T-cell (primary cell): Measurements from ENCODE around the gene POTEM. TPM values are rescaled to one million over a fixed set of nuclear protein-coding genes. Genes with fewer than 3 reads are reported as not detected.
"Not testable (repeated sequence)": the region's sequence is repeated elsewhere in the genome, so short reads cannot be mapped to it uniquely, and the experiment has no call there.

Experiments
- ATAC-seq, 4 experiments: fragments of 200-7000 bp in 3 of 4; fragments of 150-1000 bp in 1 of 4; cut with Tn5 transposase; replicated peaks in 1 of 4; 1 replicate in 3 of 4; 2 replicates in 1 of 4; pipeline ENCODE4 v1.10.0; 2021; ENCODE audit warnings: moderate library complexity in 3 of 4, mild to moderate bottlenecking in 2 of 4, moderate number of reproducible peaks in 1 of 4
- CTCF ChIA-PET, 2 donors: fragments of 300-600 bp; sonication (Branson Sonifier 250); formaldehyde crosslinking; loops; one replicate each; lab custom pipeline; 2022; ENCODE audit warnings: antibody characterized with exemption in 2 of 2; lab: Charles Lee
- POLR2A ChIA-PET, 2 donors: fragments of 300-600 bp; sonication (Branson Sonifier 250); formaldehyde crosslinking; loops; one replicate each; lab custom pipeline; 2022; ENCODE audit warnings: antibody characterized with exemption in 2 of 2; lab: Charles Lee
- DNase-seq, 35 experiments: peaks; one replicate each; pipeline versions ENCODE4 v3.0.0 to v3.0.0-alpha.2; 2013 to 2023
- H3K27ac ChIP-seq: one replicate; pipeline ENCODE4 v1.5.1; 2013; ENCODE audit warnings: low read length
- H3K27me3 ChIP-seq, 2 experiments: replicated peaks in 1 of 2; 1 replicate in 1 of 2; 2 replicates in 1 of 2; pipeline versions ENCODE4 v1.6.1 to v1.7.0; 2013; ENCODE audit warnings: low read length in 1 of 2, mixed read lengths in 1 of 2; ENCODE audit not compliant: control insufficient read depth in 2 of 2, insufficient read depth in 2 of 2; ENCODE audit errors: extremely low read depth in 1 of 2
- H3K36me3 ChIP-seq, 2 donors: 1 replicate in 1 of 2; 2 replicates in 1 of 2; pipeline versions ENCODE4 v1.6.1 to v1.7.0; 2013; ENCODE audit warnings: low read length in 1 of 2; ENCODE audit not compliant: control insufficient read depth in 2 of 2, insufficient read depth in 1 of 2; ENCODE audit errors: extremely low read depth in 1 of 2
- H3K4me1 ChIP-seq, 2 experiments: 1 replicate in 1 of 2; 2 replicates in 1 of 2; pipeline versions ENCODE4 v1.6.1 to v1.7.0; 2013; ENCODE audit warnings: low read length in 2 of 2, mixed read lengths in 1 of 2; ENCODE audit not compliant: insufficient read depth in 2 of 2, control insufficient read depth in 1 of 2; ENCODE audit errors: extremely low read depth in 1 of 2
- H3K4me3 ChIP-seq, 2 donors: 1 replicate in 1 of 2; 2 replicates in 1 of 2; pipeline versions ENCODE4 v1.5.1 to v1.7.0; 2013; ENCODE audit warnings: mild to moderate bottlenecking in 2 of 2, low read length in 1 of 2, moderate library complexity in 1 of 2; ENCODE audit not compliant: control insufficient read depth in 1 of 2; ENCODE audit errors: extremely low read depth in 1 of 2
- H3K9me3 ChIP-seq: 2 replicates; pipeline ENCODE4 v1.7.0; 2013
- H3K27ac Mint-ChIP-seq, 2 donors: one replicate each; pipeline ENCODE4 v1.8.0; 2020 to 2021; ENCODE audit warnings: mild to moderate bottlenecking in 2 of 2, mixed read lengths in 2 of 2
- H3K27me3 Mint-ChIP-seq, 2 donors: one replicate each; pipeline ENCODE4 v1.8.0; 2021 to 2022; ENCODE audit warnings: mixed read lengths in 2 of 2
- H3K36me3 Mint-ChIP-seq: one replicate; pipeline ENCODE4 v1.8.0; 2021; ENCODE audit warnings: mixed read lengths
- H3K4me1 Mint-ChIP-seq, 3 donors: one replicate each; pipeline ENCODE4 v1.8.0; 2020 to 2022; ENCODE audit warnings: mixed read lengths in 3 of 3, mild to moderate bottlenecking in 1 of 3
- H3K4me3 Mint-ChIP-seq, 3 donors: one replicate each; pipeline ENCODE4 v1.8.0; 2020 to 2022; ENCODE audit warnings: mild to moderate bottlenecking in 3 of 3, mixed read lengths in 3 of 3, moderate library complexity in 3 of 3
- H3K9me3 Mint-ChIP-seq, 3 donors: one replicate each; pipeline ENCODE4 v1.8.0; 2020 to 2022; ENCODE audit warnings: mixed read lengths in 3 of 3
- WGBS: methylation state at CpG from one replicate; pipeline ENCODE4 v1.1.5; 2013; ENCODE audit warnings: missing lambda C conversion rate; ENCODE audit not compliant: insufficient coverage; 5-methylcytosine and 5-hydroxymethylcytosine counted together
- total RNA-seq, 35 experiments: library from RNA in 6 of 35; stranded (reverse) in 6 of 35; fragments of 120-200 nt in 1 of 35; gene quantifications; one replicate each; pipeline versions ENCODE4 v1.2.1 to v1.2.4 and lab custom pipeline; 2013 to 2026

POTEM gene
- total RNA-seq, 5 donors from 2014 or later (not counting 1 experiment from before 2014, with no cell fraction given) = not detected

DNA sequence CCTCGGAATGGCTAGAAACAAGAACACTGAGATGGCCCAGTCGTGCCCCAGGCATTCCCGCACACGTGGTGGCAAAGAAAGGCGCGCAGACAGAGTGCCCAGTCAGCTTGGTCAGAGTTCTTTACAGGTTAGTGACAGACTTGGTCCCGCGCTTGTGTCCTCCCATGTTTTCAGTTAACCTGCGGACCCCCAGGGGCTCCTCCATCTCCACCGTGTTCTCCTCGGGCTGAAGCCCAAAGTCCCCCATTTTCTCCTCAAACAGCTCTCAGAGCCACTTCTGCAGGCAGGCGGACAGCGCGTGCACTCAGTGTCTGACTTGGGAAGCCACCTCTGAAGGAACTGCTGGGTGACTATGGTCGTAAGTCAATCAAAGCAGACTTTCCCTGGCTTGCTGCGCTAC is 60.7 kb downstream of the POTEM start:
- no CpG with 5 or more reads among the region's 16 CpGs for WGBS
- H3K4me1 Mint-ChIP-seq, H3K36me3 Mint-ChIP-seq: not testable (repeated sequence)

DNA sequence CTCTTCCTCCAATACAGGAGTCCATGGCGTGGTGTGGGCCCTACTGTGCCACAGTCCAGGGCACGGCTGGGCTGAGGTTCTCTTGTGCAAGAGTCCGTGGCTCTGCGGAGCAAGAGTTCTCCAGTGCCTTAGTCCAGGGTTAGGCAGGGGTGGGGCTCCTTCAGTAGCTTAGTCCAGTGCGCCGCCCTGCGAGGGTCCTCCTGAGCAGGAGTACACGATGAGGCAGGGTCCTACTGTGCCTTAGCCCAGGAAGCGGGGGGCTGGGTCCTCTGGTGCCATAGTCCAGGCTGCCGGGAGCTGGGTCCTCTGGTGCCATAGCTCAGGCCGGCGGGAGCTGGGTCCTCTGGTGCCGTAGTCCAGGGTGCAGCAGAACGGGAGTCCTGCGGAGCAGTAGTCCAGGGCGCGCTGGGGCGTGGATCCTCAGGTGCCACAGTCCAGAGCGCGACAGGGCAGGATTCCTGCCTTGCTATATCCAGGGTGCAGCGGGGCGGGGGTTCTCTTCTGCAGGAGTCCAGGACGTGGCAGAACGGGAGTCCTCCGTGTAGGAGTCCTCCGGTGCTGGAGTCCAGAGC is 69.7 kb downstream of the POTEM start:
- H3K4me1 ChIP-seq, H3K9me3 Mint-ChIP-seq, DNase-seq, H3K4me3 Mint-ChIP-seq, H3K36me3 ChIP-seq, H3K36me3 Mint-ChIP-seq, H3K27me3 ChIP-seq, H3K4me1 Mint-ChIP-seq, POLR2A ChIA-PET, H3K9me3 ChIP-seq, H3K27ac ChIP-seq, H3K4me3 ChIP-seq, H3K27ac Mint-ChIP-seq, CTCF ChIA-PET, H3K27me3 Mint-ChIP-seq, ATAC-seq: not testable (repeated sequence)
- WGBS = no CpG with 5 or more reads among the region's 26 CpGs

More for the DNA sequence above, 60.7 kb downstream of the POTEM start:
- H3K9me3 Mint-ChIP-seq, CTCF ChIA-PET, H3K27ac Mint-ChIP-seq, DNase-seq, H3K4me1 ChIP-seq, H3K36me3 ChIP-seq, H3K27me3 Mint-ChIP-seq, H3K27me3 ChIP-seq, H3K4me3 ChIP-seq, ATAC-seq, H3K27ac ChIP-seq, H3K9me3 ChIP-seq, POLR2A ChIA-PET, H3K4me3 Mint-ChIP-seq: not testable (repeated sequence)

DNA sequence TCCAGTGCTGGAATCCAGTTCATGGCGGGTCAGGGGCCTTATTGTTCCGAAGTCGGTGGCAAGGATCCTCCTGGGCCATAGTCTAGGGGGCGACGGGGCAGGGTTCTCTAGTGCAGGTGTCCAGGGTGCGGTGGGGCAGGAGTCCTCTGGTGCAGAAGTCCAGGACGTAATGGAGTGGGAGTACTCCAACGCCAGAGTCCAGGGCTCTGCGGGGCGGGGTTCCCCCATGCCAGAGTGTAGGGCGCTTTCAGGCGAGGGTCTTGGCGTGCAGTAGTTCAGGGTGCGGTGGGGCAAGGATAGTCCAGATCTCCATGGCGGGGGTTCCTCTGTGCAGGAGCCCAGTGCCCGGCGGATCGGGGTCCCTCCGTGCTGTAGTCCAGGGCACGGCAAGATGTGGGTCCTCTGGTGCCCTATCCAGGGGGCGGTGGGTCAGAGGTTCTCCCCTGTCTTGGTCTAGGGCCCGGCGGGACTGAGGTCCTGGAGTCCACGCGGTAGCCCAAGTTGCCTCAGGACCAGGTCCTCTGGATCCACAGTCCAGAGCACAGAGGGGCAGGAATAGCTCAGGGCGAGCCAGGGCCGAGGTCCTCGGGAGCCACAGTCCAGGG is 70.9 kb downstream of the POTEM start:
- H3K27me3 Mint-ChIP-seq, H3K36me3 Mint-ChIP-seq, H3K36me3 ChIP-seq, DNase-seq, H3K9me3 ChIP-seq, POLR2A ChIA-PET, H3K4me1 Mint-ChIP-seq, H3K27ac ChIP-seq, H3K4me3 ChIP-seq, H3K9me3 Mint-ChIP-seq, H3K27ac Mint-ChIP-seq, CTCF ChIA-PET, H3K4me3 Mint-ChIP-seq, H3K27me3 ChIP-seq, H3K4me1 ChIP-seq: not testable (repeated sequence)
- ATAC-seq = peak in 1 of 4 experiments; percentile 43
- WGBS = no CpG with 5 or more reads among the region's 28 CpGs

DNA sequence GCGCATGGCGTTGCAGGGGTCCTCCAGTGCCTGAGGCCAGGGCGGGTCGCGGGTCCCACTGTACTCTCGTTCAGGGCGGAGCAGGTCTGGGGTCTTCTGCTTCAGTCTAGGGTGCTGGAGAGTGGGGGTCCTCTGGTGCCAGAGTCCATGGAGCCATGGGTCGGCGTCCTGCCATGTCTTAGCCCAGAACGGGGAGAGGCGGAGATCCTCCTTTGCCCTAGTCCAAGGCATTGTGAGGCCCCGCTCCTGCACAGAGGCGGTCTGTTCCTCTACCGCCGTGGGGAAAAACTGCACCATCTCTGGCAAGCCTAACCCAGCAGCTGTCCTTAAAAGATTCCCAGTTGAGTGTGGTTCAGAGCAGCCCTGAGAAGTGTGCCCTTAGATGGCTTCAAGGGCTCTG is 71.6 kb downstream of the POTEM start:
- H3K4me3 Mint-ChIP-seq, H3K27me3 ChIP-seq, DNase-seq, H3K9me3 Mint-ChIP-seq, H3K4me1 ChIP-seq, H3K36me3 ChIP-seq, H3K4me3 ChIP-seq, CTCF ChIA-PET, H3K27ac Mint-ChIP-seq, H3K27me3 Mint-ChIP-seq, H3K9me3 ChIP-seq, H3K4me1 Mint-ChIP-seq, H3K27ac ChIP-seq, POLR2A ChIA-PET, H3K36me3 Mint-ChIP-seq: not testable (repeated sequence)
- WGBS = no CpG with 5 or more reads among the region's 15 CpGs
- ATAC-seq = peak in 2 of 4 experiments; percentile 27 to 30

DNA sequence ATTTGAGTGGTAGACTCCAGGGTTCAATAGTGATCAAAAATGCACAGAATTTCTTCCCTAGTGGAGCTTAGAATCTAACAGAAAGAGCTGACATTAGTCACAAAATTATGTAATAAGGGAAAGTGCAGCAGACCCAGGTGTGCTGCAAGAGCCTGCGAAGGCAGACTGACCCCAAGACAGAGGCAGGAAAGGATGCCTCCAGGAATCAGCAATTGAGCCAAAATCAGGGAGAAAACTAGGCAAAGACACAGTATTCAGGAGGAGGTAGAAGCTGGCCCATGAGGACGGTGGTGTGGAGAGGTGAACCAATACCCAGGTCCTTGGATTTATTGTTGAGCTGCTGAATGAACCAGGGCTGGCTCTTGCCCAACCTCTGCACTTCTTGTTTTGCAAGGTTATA is 76.2 kb downstream of the POTEM start:
- H3K27ac Mint-ChIP-seq, H3K27me3 Mint-ChIP-seq, H3K36me3 Mint-ChIP-seq, CTCF ChIA-PET, H3K9me3 ChIP-seq, H3K27ac ChIP-seq, DNase-seq, H3K4me1 ChIP-seq, H3K36me3 ChIP-seq, H3K27me3 ChIP-seq, POLR2A ChIA-PET, H3K4me3 Mint-ChIP-seq, H3K9me3 Mint-ChIP-seq, ATAC-seq, H3K4me1 Mint-ChIP-seq, H3K4me3 ChIP-seq: not testable (repeated sequence)
- WGBS = 67% methylated on average over 1 of the region's 2 CpGs
